Left renal pelvis (tissue), 4 donors: Measurements from ENCODE around the gene CDH22. TPM values are rescaled to one million over a fixed set of nuclear protein-coding genes. Genes with fewer than 3 reads are reported as not detected.

Experiments used
- DNase-seq, 4 donors: peaks; one replicate each; pipeline ENCODE4 v3.0.0-alpha.2; 2013; ENCODE audit warnings: low read depth in 4 of 4, low spot score in 3 of 4
- polyA plus RNA-seq, 4 donors: library from polyadenylated mRNA; unstranded; fragments of 120-200 nt; gene quantifications; one replicate each; pipeline ENCODE4 v1.2.1, GENCODE V29; 2013; ENCODE audit not compliant: insufficient read length in 4 of 4

CDH22 gene
- polyA plus RNA-seq, 4 donors = 0.09 to 0.70 TPM; not detected in 2

- no peak for DNase-seq
Measured at GRCh38 chr20:46303176-46303956, 4.9 kb downstream of the CDH22 start.

GRCh38 chr20:46302106-46302505 is 6.2 kb downstream of the CDH22 start:
- no peak for DNase-seq

- no peak for DNase-seq
Measured at GRCh38 chr20:46300281-46300680, 8.0 kb downstream of the CDH22 start.

DNA sequence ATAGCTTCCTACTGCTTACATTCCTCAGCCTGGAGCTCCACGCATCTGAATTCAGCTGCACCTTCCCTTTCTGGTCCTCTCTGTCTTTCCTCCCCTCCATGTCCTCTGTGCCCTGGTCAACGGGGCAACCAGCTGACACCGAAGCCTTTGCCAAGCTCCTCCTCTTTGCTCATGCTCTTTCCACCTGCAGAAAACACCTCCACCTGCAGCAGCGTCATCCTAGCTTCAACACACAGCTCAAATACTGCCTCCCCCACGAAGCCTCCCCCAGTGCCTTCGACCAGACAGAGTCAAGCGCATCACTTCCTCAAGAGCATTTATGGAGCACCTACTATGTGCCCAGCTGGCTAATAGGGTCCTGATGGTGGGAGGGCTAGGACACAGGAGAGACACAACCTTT is 9.2 kb downstream of the CDH22 start:
- no peak for DNase-seq

- DNase-seq = no peak
Measured at GRCh38 chr20:46298374-46298773, 9.9 kb downstream of the CDH22 start.

DNA sequence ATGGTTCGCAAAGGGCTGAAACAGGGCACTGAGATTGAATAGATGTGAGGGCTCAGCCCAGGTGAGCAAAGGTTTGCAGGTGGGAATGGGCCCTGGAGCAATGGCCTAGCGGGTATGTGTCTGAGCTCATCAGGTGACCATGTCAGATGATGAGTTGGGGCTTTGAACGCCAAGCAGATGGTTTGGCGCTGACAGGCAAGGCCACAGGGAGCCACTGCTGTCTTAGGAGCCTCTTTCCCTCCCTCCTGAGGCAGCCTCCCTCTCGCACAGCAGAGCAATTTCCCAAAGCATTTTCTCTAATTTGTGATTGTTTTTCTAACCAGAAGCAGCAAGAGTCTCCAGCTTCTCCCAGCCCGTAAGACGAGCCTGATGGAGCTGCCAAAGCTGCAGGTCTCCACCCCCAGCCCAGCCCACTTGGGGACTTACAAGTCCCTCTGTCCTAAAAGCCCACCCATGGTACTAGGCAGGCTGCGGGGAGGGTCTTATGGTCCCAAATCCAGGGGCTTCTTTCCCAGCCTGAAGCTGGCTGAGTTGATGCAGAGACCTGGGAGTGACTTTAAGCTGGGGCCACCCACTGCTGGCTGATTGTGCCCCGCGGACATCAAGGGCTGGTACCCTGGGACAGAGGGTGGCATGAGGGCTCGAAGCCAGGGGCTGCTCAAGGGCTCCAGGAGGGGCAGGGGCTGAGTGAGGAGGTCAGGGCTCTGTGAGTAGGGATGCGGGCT is 11.6 kb downstream of the CDH22 start:
- DNase-seq = no peak

DNA sequence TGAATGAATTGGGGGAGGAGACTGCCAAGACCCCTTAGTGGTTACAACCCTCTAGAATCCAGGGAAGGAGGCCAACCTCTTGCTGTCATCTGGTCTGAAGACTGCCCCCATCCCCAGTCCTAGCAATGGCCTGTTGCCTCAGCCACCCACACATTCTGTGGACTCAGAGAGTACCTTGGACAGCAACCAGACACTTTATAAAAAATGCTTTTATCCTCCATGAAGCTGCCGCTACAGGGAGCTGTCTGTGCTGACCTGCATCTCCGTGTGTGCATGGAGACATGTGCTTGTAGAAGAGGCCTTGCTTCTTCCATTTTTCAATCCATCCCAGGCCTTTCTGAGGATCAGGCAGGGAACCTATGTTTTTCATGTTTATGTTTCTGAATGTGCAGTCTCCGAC is 15.2 kb downstream of the CDH22 start:
- DNase-seq = peak in 3 of 4 donors; percentile 50 to 72 (median 51)

DNA sequence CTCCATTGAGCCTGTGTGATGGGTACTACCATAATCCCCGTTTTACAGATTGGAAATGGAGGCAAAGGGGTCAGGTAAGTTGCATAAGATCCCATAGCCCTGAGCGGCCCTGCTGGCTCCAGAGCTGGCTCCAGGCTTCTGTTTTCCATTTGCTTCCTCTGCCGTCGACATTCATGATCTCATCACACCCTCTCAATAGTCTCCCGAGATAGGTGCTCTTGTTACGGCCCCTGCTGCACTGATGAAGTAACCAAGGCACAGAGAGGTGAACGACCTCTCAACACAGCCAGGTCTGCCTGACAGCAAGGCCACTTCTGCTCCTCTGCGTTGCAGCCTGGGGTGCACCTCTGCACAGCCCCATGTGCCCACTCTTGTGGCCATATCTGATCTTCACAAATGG is 16.9 kb downstream of the CDH22 start:
- DNase-seq = no peak

- DNase-seq = no peak
Measured at GRCh38 chr20:46289432-46289831, 18.9 kb downstream of the CDH22 start.

- no peak for DNase-seq
Measured at GRCh38 chr20:46286977-46287376, 21.3 kb downstream of the CDH22 start.

DNA sequence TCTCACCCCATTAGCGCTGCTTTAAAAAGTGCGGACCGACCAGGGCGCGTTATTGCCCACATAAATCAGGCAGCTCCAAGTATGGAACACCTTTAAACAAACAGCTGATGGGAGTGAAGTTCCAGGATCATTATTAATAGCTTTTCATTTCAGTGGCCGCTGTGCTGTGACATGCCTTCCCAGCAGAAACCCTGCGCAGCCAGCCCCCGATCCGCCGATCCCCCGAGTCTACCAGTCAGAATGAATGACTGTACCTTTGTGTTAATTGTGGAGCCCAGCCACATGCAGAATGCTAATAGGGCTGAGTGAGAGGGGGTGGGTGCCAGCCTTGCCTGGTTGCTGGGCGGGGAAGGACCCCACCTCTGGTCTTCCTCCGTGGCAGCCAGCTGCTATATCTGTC is 21.9 kb downstream of the CDH22 start:
- DNase-seq = no peak

GRCh38 chr20:46285740-46286139 is 22.6 kb downstream of the CDH22 start:
- no peak for DNase-seq

DNA sequence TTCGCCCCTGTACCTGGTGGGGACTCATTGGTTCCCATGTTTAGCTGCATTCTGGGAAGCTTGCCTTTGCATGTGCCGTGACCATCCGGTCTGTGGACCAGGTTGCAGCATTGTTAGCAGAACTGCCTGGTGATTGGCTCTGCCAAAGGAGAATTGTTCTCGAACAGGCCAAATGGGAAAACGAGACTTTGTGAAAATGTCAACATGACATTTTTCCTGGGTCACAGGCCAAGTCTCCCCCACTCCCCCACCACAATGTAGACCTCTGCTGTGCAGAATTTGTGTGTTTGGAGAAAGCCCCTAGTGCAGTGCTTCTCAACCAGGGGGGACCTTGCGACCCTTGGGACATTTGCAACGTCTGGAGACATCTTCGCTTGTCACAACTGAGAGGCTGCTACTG is 23.2 kb downstream of the CDH22 start:
- no peak for DNase-seq

GRCh38 chr20:46284040-46284427 is 24.3 kb downstream of the CDH22 start:
- DNase-seq = no peak

GRCh38 chr20:46283426-46284039 is 24.8 kb downstream of the CDH22 start:
- no peak for DNase-seq

DNA sequence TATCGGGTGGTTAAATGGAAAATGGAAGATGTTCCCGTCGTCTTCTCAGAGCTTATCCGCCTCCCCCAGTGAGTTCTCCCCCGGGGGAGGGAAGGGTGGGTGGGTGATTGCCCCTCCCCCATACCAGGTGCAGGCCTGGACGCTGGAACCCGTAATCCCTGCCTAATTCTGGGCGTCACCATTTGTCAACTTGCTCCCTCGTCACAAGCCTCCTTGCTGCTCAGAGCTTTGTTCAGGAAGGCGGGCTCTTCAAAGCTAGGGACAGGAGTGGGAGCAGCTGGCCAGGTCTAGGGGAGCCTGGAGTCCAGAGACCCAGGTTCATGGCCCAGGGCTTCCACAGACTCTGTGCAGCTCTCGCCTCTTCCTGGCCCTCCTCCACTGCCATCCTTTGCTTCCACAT is 25.6 kb downstream of the CDH22 start:
- no peak for DNase-seq

DNA sequence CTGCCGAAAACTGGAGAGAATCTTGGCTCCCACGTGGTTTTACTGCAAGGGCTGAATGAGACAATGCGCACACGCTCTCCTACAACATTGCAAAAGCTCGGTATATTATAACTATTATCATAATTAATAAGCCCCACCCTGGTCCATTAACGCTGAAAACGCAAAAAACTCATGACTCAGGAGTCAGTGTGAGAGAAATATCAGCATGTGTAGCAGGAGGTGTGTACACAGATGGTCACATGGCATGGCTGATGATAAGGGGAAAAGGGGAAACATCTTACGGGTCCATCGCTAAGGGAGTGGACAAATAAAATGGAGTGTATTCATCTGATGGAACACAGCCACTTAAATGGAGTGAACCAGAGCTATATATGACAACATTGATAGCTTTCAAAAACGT is 29.2 kb downstream of the CDH22 start:
- no peak for DNase-seq

- DNase-seq = no peak
Measured at GRCh38 chr20:46277602-46278001, 30.7 kb downstream of the CDH22 start.

DNA sequence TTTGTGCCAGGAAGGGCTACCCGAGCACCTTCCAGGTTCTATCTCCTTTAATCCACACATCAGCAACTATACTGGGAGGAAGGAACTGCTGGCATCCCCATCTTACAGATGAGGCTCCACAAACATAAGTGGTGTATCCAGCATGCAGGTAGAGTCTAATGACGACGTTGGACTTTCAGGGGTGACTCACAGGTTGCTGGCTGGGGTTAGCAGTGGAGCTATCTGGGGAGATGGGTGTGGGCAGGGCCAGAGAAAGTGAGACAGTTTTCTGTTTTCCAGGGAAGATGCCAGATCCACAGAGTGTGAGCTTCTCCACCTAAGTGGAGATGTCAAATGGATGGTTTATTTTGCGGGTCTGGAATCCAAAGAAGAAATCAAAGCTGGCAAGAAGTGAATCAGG is 31.8 kb downstream of the CDH22 start:
- no peak for DNase-seq

- DNase-seq = no peak
Measured at GRCh38 chr20:46275091-46275490, 33.2 kb downstream of the CDH22 start.

DNA sequence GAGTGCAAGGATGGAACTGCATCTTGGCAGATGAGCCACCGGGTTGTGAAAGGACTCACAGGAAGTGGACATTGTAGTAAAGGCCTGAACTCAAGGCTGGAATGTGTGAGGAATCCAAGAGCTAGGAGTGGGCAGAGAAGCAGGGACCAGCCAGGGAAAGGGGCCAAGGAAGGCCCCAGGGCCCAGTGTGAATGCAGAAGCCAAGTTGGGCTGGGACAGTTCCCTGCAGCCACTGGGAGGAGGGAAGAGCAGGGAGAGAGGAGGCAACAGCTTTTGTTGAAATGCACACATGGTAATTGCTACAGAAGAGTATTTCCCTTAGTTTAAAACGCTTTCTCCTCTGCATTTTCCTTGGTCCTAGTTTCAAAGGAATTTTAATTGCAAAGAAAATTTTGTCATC is 34.6 kb downstream of the CDH22 start:
- no peak for DNase-seq
